Mesenteric fat pad (tissue), 1 donor: ENCODE measurements around the gene IFNA8. TPM values are rescaled to one million over a fixed set of nuclear protein-coding genes. Genes with fewer than 3 reads are reported as not detected.
"Not testable (repeated sequence)": the region's sequence is repeated elsewhere in the genome, so short reads cannot be mapped to it uniquely, and the experiment has no call there.

ENCODE experiments used
- DNase-seq: peaks from one replicate; pipeline ENCODE4 v3.0.0-alpha.2; 2020; ENCODE audit warnings: low spot score
- total RNA-seq: library from RNA; stranded (reverse); fragmentation: NEBNext Ultra II Directional; extraction: Animal tissue kit (Norgen Biotek cat#: 25700); gene quantifications from one replicate; pipeline ENCODE4 v1.2.1, GENCODE V29; 2021
- donor health status: DM: yes; HTN: yes; CAD: no.

IFNA8 gene
- total RNA-seq, 1 donor from 2014 or later: not detected

DNA sequence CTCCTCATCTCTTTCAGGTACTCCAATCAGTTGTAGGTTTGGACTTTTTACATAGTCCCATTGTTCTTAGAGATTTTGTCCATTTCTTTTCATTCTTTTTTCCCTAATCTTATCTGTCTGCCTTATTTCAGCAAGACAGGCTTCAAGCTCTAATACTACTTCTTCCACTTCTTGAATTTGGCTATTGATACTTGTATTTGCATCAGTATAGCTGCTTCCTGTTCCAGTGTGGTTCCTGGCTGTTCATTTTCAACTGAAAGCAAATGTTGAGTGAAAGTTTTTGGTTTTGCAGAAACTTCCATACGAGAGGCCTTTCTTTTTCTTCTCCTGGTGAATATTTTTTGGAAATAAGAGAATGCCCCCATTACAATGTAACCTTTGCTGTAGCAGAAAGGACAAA is 19.3 kb downstream of the IFNA8 start:
- no peak for DNase-seq

- DNase-seq: no peak
These were observed 20.3 kb downstream of the IFNA8 start for GRCh38 chr9:21429191-21429590.

DNA sequence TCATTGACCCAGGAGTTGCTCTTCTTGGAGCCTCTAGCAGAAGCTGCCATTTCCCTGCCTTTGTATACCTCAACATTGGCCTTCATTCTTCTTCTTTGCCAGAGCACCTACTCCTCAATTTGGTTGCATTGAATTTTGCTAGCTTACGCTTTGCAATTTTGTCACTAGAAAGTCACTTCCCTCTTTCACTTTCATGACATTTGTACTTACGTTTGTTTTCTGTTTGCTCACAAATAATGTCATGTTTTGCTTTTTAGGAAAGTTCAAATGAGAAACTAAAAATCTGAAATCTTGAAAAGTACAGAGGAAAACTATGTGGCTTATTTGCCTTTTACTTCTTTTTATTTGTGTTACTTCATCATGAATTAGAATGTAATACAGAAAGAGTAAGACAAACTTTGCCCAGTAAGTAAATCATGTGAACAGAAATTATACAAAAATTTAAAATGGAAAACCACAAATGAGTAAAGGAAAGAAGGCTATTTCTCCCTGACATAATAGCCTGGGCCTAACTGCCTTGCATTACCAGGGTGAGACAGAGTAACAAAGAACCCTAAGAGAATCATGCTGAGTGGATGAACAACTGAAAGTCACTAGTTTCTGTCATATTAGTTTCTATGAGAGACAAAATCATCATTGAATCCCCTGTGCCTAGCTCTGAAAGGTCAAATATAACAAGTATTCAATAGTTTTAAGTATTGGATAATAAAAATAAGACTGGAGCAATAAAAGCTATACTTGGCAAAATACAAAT is 23.9 kb downstream of the IFNA8 start:
- no peak for DNase-seq

DNA sequence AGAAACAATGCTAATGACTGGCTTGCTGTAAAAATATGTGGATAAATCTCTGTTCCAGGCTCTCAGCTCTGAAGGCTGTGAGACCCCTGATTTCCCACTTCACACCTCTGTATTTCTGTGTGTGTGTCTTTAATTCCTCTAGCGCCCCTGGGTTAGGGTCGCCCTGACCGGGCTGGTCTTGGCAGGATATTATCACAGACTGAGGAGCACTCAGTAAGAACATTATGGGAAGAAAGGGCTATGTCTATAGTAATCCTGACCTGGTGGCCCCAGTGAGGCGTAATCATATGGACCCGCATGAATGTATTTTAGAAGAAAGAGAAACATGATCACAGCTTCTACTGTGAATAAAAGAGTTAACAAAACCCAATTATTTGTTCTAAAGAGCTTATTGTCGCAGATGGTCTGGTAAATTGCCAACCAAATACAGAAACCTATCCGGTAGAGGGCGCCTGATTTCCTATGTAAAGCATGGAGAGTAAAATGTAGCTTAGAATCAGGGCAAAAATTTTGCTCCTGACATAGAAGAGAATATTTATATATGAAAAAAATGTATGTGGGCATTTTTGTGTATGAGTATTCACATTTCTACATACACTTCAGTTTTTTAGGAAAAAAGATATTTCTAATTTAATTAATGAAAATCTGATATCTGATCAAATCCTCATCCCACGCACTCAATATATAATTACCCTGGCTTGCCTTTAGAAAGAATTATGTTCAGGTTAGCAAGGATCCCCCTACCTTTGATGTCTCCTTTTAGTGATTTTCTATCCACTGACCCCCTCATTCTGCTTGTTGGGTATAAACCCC is 25.5 kb downstream of the IFNA8 start:
- no peak for DNase-seq

- DNase-seq: not testable (repeated sequence)
These were observed 26.1 kb downstream of the IFNA8 start for GRCh38 chr9:21435015-21435383.

GRCh38 chr9:21440139-21440538 is 31.2 kb downstream of the IFNA8 start, which contains the start of gene IFNA1:
IFNA1 (plus strand) TSS chr9:21440439; CDS start chr9:21440508, 69 bp downstream.
- no peak for DNase-seq

GRCh38 chr9:21443849-21444625 is 35.1 kb downstream of the IFNA8 start:
- no peak for DNase-seq

- DNase-seq: not testable (repeated sequence)
These were observed 40.4 kb downstream of the IFNA8 start for GRCh38 chr9:21449312-21449711.

- no peak for DNase-seq
These were observed 41.9 kb downstream of the IFNA8 start for GRCh38 chr9:21450733-21451394.

GRCh38 chr9:21452681-21453080 is 43.8 kb downstream of the IFNA8 start:
- DNase-seq: no peak

GRCh38 chr9:21454149-21454548 is 45.2 kb downstream of the IFNA8 start:
- no peak for DNase-seq

GRCh38 chr9:21455320-21455719 is 46.4 kb downstream of the IFNA8 start:
- no peak for DNase-seq

Other genes starting within 250 kb of the IFNA8 start
- gene IFNA21, start 242.5 kb upstream of the IFNA8 start, total RNA-seq: not detected
- not detected for gene IFNA4, start 221.5 kb upstream of the IFNA8 start, total RNA-seq
- not detected for gene IFNA7, start 206.9 kb upstream of the IFNA8 start, total RNA-seq
- not detected for gene IFNA10, start 202.0 kb upstream of the IFNA8 start, total RNA-seq
- not detected for gene IFNA16, start 191.8 kb upstream of the IFNA8 start, total RNA-seq
- not detected for gene IFNA17, start 180.9 kb upstream of the IFNA8 start, total RNA-seq
- not detected for gene IFNA14, start 169.1 kb upstream of the IFNA8 start, total RNA-seq
- not detected for gene IFNA5, start 103.8 kb upstream of the IFNA8 start, total RNA-seq
- gene KLHL9, start 73.7 kb upstream of the IFNA8 start, total RNA-seq: 17.8 TPM
- gene IFNA6, start 58.2 kb upstream of the IFNA8 start, total RNA-seq: not detected
- not detected for gene IFNA13, start 41.1 kb upstream of the IFNA8 start, total RNA-seq
- gene IFNA2, start 23.7 kb upstream of the IFNA8 start, total RNA-seq: not detected
- not detected for gene IFNA1, start 31.3 kb downstream of the IFNA8 start, total RNA-seq
- gene IFNE, start 73.2 kb downstream of the IFNA8 start, total RNA-seq: not detected